CD14-positive monocyte (primary cell): ENCODE data around the gene YBX2. TPM values are rescaled to one million over a fixed set of nuclear protein-coding genes. Genes with fewer than 3 reads are reported as not detected.

Source experiments
- DNase-seq, 3 donors: peaks; one replicate each; pipeline ENCODE4 v3.0.0-alpha.2; 2011 to 2022
- H2AFZ ChIP-seq: 2 replicates; pipeline ENCODE4 v1.6.0; 2012; ENCODE audit warnings: mild to moderate bottlenecking, low read depth, low read length, inconsistent platforms; ENCODE audit not compliant: insufficient read depth, poor library complexity, severe bottlenecking
- H3K27ac ChIP-seq, 2 donors: 1 replicate in 1 of 2; 2 replicates in 1 of 2; pipeline ENCODE4 v1.5.1; 2012 to 2013; ENCODE audit warnings: low read length in 2 of 2, control low read depth in 1 of 2, inconsistent platforms in 1 of 2, low read depth in 1 of 2, mild to moderate bottlenecking in 1 of 2
- H3K27me3 ChIP-seq, 2 donors: one replicate each; pipeline versions ENCODE4 v1.6.0 to v1.6.1; 2011 to 2013; ENCODE audit warnings: low read length in 2 of 2; ENCODE audit not compliant: control insufficient read depth in 2 of 2, insufficient read depth in 2 of 2
- H3K36me3 ChIP-seq, 2 donors: replicated peaks in 1 of 2; 1 replicate in 1 of 2; 2 replicates in 1 of 2; pipeline versions ENCODE4 v1.5.1 to v1.6.1; 2012 to 2013; ENCODE audit warnings: low read length in 2 of 2, control low read depth in 1 of 2, inconsistent platforms in 1 of 2, mild to moderate bottlenecking in 1 of 2; ENCODE audit not compliant: insufficient read depth in 2 of 2, control insufficient read depth in 1 of 2
- H3K4me1 ChIP-seq, 2 donors: 1 replicate in 1 of 2; 2 replicates in 1 of 2; pipeline versions ENCODE4 v1.5.1 to v1.6.1; 2012 to 2013; ENCODE audit warnings: low read length in 2 of 2, control low read depth in 1 of 2, inconsistent platforms in 1 of 2, mild to moderate bottlenecking in 1 of 2, moderate library complexity in 1 of 2; ENCODE audit not compliant: insufficient read depth in 2 of 2, control insufficient read depth in 1 of 2
- H3K4me2 ChIP-seq: replicated peaks from 2 replicates; pipeline ENCODE3; 2012; ENCODE audit warnings: low read length, moderate library complexity, mild to moderate bottlenecking; ENCODE audit not compliant: poor library complexity, severe bottlenecking; ENCODE audit errors: extremely low read depth
- H3K4me3 ChIP-seq, 3 experiments: fragments of 200-600 bp in 1 of 3; sonication (generic) in 1 of 3; replicated peaks in 1 of 3; 1 replicate in 2 of 3; 2 replicates in 1 of 3; pipeline ENCODE4 v1.5.1; 2011 to 2013; ENCODE audit warnings: low read length in 3 of 3, mild to moderate bottlenecking in 3 of 3, control low read depth in 2 of 3, low read depth in 2 of 3, inconsistent platforms in 1 of 3, moderate library complexity in 1 of 3
- H3K79me2 ChIP-seq: 2 replicates; pipeline ENCODE4 v1.6.0; 2012; ENCODE audit warnings: mild to moderate bottlenecking, control low read depth, inconsistent platforms, low read length, moderate library complexity; ENCODE audit not compliant: insufficient read depth
- H3K9ac ChIP-seq: 2 replicates; pipeline ENCODE4 v1.6.0; 2017; ENCODE audit warnings: low read length, mild to moderate bottlenecking; ENCODE audit not compliant: insufficient read depth, poor library complexity, severe bottlenecking
- H3K9me3 ChIP-seq, 2 donors: replicated peaks in 1 of 2; 1 replicate in 1 of 2; 2 replicates in 1 of 2; pipeline versions ENCODE4 v1.5.1 to v1.6.1; 2012 to 2013; ENCODE audit warnings: low read length in 2 of 2, control low read depth in 1 of 2; ENCODE audit not compliant: control insufficient read depth in 1 of 2, insufficient read depth in 1 of 2
- H4K20me1 ChIP-seq: 2 replicates; pipeline ENCODE4 v1.6.0; 2012; ENCODE audit warnings: mild to moderate bottlenecking, low read length, control low read depth, moderate library complexity; ENCODE audit not compliant: insufficient read depth
- H3K27ac Mint-ChIP-seq, 7 donors: one replicate each; pipeline ENCODE4 v1.8.0; 2020; ENCODE audit warnings: mild to moderate bottlenecking in 7 of 7, mixed read lengths in 7 of 7, moderate library complexity in 6 of 7, inconsistent platforms in 2 of 7
- H3K27me3 Mint-ChIP-seq, 3 donors: one replicate each; pipeline ENCODE4 v1.8.0; 2021 to 2022; ENCODE audit warnings: low read depth in 3 of 3, mild to moderate bottlenecking in 3 of 3, mixed read lengths in 3 of 3, moderate library complexity in 3 of 3, inconsistent platforms in 1 of 3
- H3K36me3 Mint-ChIP-seq, 2 donors: one replicate each; pipeline ENCODE4 v1.8.0; 2020; ENCODE audit warnings: mixed read lengths in 2 of 2, inconsistent platforms in 1 of 2, mild to moderate bottlenecking in 1 of 2
- H3K4me1 Mint-ChIP-seq: one replicate; pipeline ENCODE4 v1.8.0; 2020; ENCODE audit warnings: mild to moderate bottlenecking, mixed read lengths
- H3K4me3 Mint-ChIP-seq, 2 donors: one replicate each; pipeline ENCODE4 v1.8.0; 2020; ENCODE audit warnings: mild to moderate bottlenecking in 2 of 2, mixed read lengths in 2 of 2, moderate library complexity in 1 of 2
- H3K9me3 Mint-ChIP-seq, 7 donors: one replicate each; pipeline ENCODE4 v1.8.0; 2020 to 2022; ENCODE audit warnings: mixed read lengths in 7 of 7, mild to moderate bottlenecking in 6 of 7, moderate library complexity in 6 of 7, inconsistent platforms in 2 of 7
- WGBS: methylation state at CpG from one replicate; pipeline ENCODE4 v1.1.5; 2013; ENCODE audit warnings: missing lambda C conversion rate; ENCODE audit not compliant: insufficient coverage; 5-methylcytosine and 5-hydroxymethylcytosine counted together
- intact Hi-C, 2 donors: fragments of 100-400 bp; cut with micrococcal nuclease; formaldehyde crosslinking; loops; one replicate each; pipeline versions ENCODE4 v1.15.0 to v1.15.1; 2023
- polyA plus RNA-seq, 3 donors: library from polyadenylated mRNA; depleted of rRNA in 1 of 3; unstranded in 2 of 3; stranded (reverse) in 1 of 3; fragments of 300-500 nt in 2 of 3; fragments of >200 nt in 1 of 3; fragmentation: Illumina TruSeq in 2 of 3; gene quantifications; 1 replicate in 2 of 3; 2 replicates in 1 of 3; pipeline ENCODE4 v1.2.3, GENCODE V29; 2012 to 2021
- TF ChIP-seq, protein P1 (sequence below): fragments of 200-600 bp; IDR thresholded peaks from one replicate; pipeline ENCODE4 v1.8.0; 2022; ENCODE audit warnings: antibody characterized with exemption, mild to moderate bottlenecking

The YBX2 gene
- polyA plus RNA-seq, 3 donors, result not detected

DNA sequence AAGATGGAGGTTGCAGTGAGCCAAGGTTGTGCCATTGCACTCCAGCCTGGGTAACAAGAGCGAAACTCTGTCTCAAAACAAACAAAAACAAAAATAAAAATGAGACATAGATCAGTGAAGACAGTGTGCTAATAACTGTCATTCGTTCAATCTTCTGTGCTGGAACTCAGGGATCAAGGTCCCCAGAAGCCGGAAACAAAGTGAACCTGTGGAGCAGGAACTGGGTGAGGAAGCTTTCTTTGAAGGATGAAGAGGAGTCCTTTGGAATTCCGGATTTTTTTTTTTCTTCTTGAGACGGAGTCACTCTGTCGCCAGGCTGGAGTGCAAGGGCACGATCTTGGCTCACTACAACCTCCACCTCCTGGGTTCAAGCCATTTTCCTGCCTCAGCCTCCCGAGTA, 15.0 kb downstream of the YBX2 start:
- H3K27me3 ChIP-seq, result peaks cover 13 to 45% of the 10 kb centered on the region in 2 donors
- no peak overlapping the region for H2AFZ ChIP-seq
- no peak overlapping the region for H3K9ac ChIP-seq
- DNase-seq, result no peak
- H3K79me2 ChIP-seq, result no peaks in the 10 kb centered on the region
- intact Hi-C loops, result no loop called here
- Mint-ChIP-seq H3K9me3 (peaks cover 0 to 15% (median 2%) of the 10 kb centered on the region in 7 donors), H3K4me1 (peaks cover 30% of the 10 kb centered on the region), H3K4me3 (peak overlapping the region in 1 of 2 donors; percentile 65), H3K27ac (no peak overlapping the region), H3K27me3 (peaks cover 40 to 59% (median 41%) of the 10 kb centered on the region in 3 donors), H3K36me3 (peaks cover 0 to 5% of the 10 kb centered on the region in 2 donors)
- no peaks in the 10 kb centered on the region for H3K36me3 ChIP-seq
- H3K4me2 ChIP-seq, result no peak overlapping the region
- 100% methylated on average over 3 of the region's 8 CpGs for WGBS
- no peaks in the 10 kb centered on the region for H3K9me3 ChIP-seq
- peaks cover 27 to 28% of the 10 kb centered on the region in 2 donors for H3K4me1 ChIP-seq
- no peak overlapping the region for H3K4me3 ChIP-seq
- TF ChIP-seq, protein P1, sequence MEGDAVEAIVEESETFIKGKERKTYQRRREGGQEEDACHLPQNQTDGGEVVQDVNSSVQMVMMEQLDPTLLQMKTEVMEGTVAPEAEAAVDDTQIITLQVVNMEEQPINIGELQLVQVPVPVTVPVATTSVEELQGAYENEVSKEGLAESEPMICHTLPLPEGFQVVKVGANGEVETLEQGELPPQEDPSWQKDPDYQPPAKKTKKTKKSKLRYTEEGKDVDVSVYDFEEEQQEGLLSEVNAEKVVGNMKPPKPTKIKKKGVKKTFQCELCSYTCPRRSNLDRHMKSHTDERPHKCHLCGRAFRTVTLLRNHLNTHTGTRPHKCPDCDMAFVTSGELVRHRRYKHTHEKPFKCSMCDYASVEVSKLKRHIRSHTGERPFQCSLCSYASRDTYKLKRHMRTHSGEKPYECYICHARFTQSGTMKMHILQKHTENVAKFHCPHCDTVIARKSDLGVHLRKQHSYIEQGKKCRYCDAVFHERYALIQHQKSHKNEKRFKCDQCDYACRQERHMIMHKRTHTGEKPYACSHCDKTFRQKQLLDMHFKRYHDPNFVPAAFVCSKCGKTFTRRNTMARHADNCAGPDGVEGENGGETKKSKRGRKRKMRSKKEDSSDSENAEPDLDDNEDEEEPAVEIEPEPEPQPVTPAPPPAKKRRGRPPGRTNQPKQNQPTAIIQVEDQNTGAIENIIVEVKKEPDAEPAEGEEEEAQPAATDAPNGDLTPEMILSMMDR, result no peak
- H4K20me1 ChIP-seq, result no peaks in the 10 kb centered on the region
- H3K27ac ChIP-seq, result no peak overlapping the region

DNA sequence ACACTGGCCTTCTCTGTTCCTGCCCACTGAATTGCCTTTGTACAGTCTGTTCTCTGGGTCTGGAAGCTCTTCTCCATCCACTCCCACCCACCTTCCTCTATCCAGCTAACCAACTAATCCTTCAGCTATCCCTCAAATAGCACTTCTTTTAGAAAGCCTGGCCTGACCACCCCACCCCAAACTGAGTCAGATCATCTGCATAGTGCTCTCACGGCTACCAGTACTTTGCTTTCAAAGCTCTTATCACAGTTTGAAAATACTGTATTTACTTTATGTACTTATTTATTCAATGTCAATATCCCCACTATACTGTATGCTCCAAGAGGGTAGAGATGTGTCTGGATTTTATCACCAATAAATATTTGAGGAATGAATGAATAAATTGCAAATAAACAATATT, 27.7 kb downstream of the YBX2 start:
- TF ChIP-seq, protein P1, result no peak
- peaks cover 21 to 23% of the 10 kb centered on the region in 2 donors for H3K4me1 ChIP-seq
- peaks cover 32% of the 10 kb centered on the region for H3K4me1 Mint-ChIP-seq
- H3K9ac ChIP-seq, result no peak overlapping the region
- H3K9me3 ChIP-seq, result peaks cover 0 to 5% of the 10 kb centered on the region in 2 donors
- H3K36me3 Mint-ChIP-seq, result peaks cover 0 to 3% of the 10 kb centered on the region in 2 donors
- WGBS, result no CpG with 5 or more reads among the region's 1 CpG
- H3K27me3 ChIP-seq, result peaks cover 11 to 29% of the 10 kb centered on the region in 2 donors
- H3K4me3 Mint-ChIP-seq, result peak overlapping the region in 1 of 2 donors; percentile 67
- H2AFZ ChIP-seq, result no peak overlapping the region
- intact Hi-C loops, result no loop called here
- no peak overlapping the region for H3K27ac ChIP-seq
- H3K4me3 ChIP-seq, result no peak overlapping the region
- H3K27ac Mint-ChIP-seq, result peak overlapping the region in 1 of 7 donors; percentile 29
- H3K27me3 Mint-ChIP-seq, result peaks cover 35 to 61% (median 53%) of the 10 kb centered on the region in 3 donors
- H3K4me2 ChIP-seq, result no peak overlapping the region
- H3K36me3 ChIP-seq, result no peaks in the 10 kb centered on the region
- no peaks in the 10 kb centered on the region for H3K79me2 ChIP-seq
- H3K9me3 Mint-ChIP-seq, result peaks cover 0 to 8% (median 5%) of the 10 kb centered on the region in 7 donors
- H4K20me1 ChIP-seq, result no peaks in the 10 kb centered on the region
- no peak for DNase-seq
